HCT116 (cell line): ENCODE measurements around the gene SPTBN4. TPM values are rescaled to one million over a fixed set of nuclear protein-coding genes. Genes with fewer than 3 reads are reported as not detected.

Experiments
- ATAC-seq: fragments of 200-7000 bp; cut with Tn5 transposase; 2 replicates; pipeline ENCODE4 v1.9.1; 2020; ENCODE audit warnings: mild to moderate bottlenecking, moderate library complexity
- BruUV-seq: library from RNA; stranded (reverse); fragments of 400-500 nt; replicated peaks from 2 replicates; lab custom pipeline; 2021; lab: Mats Ljungman, UMichigan
- CTCF ChIA-PET: fragments of 300-600 bp; sonication (Branson Sonifier 250); formaldehyde crosslinking; loops from one replicate; lab custom pipeline; 2021; ENCODE audit warnings: antibody characterized with exemption; lab: Charles Lee
- POLR2A ChIA-PET: fragments of 300-600, 350-600 bp; sonication (Branson Sonifier 250); formaldehyde crosslinking; loops from one replicate; lab custom pipeline; 2021; ENCODE audit warnings: antibody characterized with exemption; lab: Charles Lee
- RAD21 ChIA-PET, 2 experiments: fragments of 300-600 bp; sonication (Branson Sonifier 250); formaldehyde crosslinking; loops; one replicate each; lab custom pipeline; 2023; ENCODE audit warnings: low total read pairs in 2 of 2; ENCODE audit not compliant: uncharacterized antibody in 2 of 2, unreplicated experiment in 2 of 2, low non-redundant PET in 1 of 2; lab: Charles Lee
- DNase-seq: peaks from one replicate; pipeline ENCODE4 v3.0.0-alpha.2; 2010; ENCODE audit warnings: low read depth, low spot score
- H2AFZ ChIP-seq: fragments of 200-600 bp; shearing (Covaris generic), sonication (generic); 2 replicates; pipeline ENCODE4 v1.6.1; 2017; ENCODE audit warnings: low read depth, mixed run types, mixed read lengths, antibody characterized with exemption, low read length; ENCODE audit not compliant: poor library complexity, severe bottlenecking
- H3K27ac ChIP-seq: 2 replicates; pipeline ENCODE4 v1.5.1; 2012; ENCODE audit warnings: low read depth, low read length
- H3K27me3 ChIP-seq: fragments of 200-600 bp; sonication (generic); 2 replicates; pipeline ENCODE4 v1.6.1; 2016; ENCODE audit warnings: mixed run types, low read length, mixed read lengths; ENCODE audit not compliant: insufficient read depth
- H3K36me3 ChIP-seq, 2 experiments: fragments of 200-500 bp in 1 of 2; fragments of 200-600 bp in 1 of 2; sonication (Bioruptor generic) in 1 of 2; sonication (generic) in 1 of 2; 2 replicates each; pipeline versions ENCODE4 v1.5.1 to v1.6.1; 2014 to 2016; ENCODE audit warnings: low read length in 2 of 2, inconsistent platforms in 1 of 2, mixed read lengths in 1 of 2, mixed run types in 1 of 2; ENCODE audit not compliant: insufficient read depth in 2 of 2, control insufficient read depth in 1 of 2
- H3K4me1 ChIP-seq, 2 experiments: fragments of 200-600 bp in 1 of 2; sonication (generic) in 1 of 2; 2 replicates each; pipeline versions ENCODE4 v1.5.1 to v1.6.1; 2012 to 2017; ENCODE audit warnings: low read length in 2 of 2, inconsistent platforms in 1 of 2, mild to moderate bottlenecking in 1 of 2, mixed read lengths in 1 of 2, mixed run types in 1 of 2, moderate library complexity in 1 of 2; ENCODE audit not compliant: insufficient read depth in 2 of 2, control insufficient read depth in 1 of 2
- H3K4me2 ChIP-seq: fragments of 200-600 bp; sonication (generic); 2 replicates; pipeline ENCODE4 v1.6.1; 2017; ENCODE audit warnings: mixed run types, low read length, mixed read lengths
- H3K4me3 ChIP-seq, 2 experiments: fragments of 200-600 bp in 1 of 2; sonication (generic) in 1 of 2; replicated peaks in 1 of 2; 2 replicates each; pipeline ENCODE4 v1.5.1; 2011 to 2016; ENCODE audit warnings: low read length in 2 of 2, control low read depth in 1 of 2, low read depth in 1 of 2, mild to moderate bottlenecking in 1 of 2, mixed read lengths in 1 of 2, mixed run types in 1 of 2
- H3K79me2 ChIP-seq: fragments of 200-600 bp; sonication (generic); 2 replicates; pipeline ENCODE4 v1.6.1; 2017; ENCODE audit warnings: mild to moderate bottlenecking, mixed run types, low read length, moderate library complexity, mixed read lengths; ENCODE audit not compliant: insufficient read depth
- H3K9ac ChIP-seq: fragments of 200-600 bp; sonication (generic); 2 replicates; pipeline ENCODE4 v1.6.1; 2016; ENCODE audit warnings: low read length, mixed read lengths
- H3K9me2 ChIP-seq: fragments of 200-600 bp; sonication (generic), shearing (Covaris generic); 2 replicates; pipeline ENCODE4 v1.6.1; 2017; ENCODE audit warnings: mixed run types, mild to moderate bottlenecking, moderate library complexity; ENCODE audit not compliant: insufficient read depth
- H3K9me3 ChIP-seq, 2 experiments: fragments of 200-500 bp in 1 of 2; fragments of 200-600 bp in 1 of 2; sonication (Bioruptor generic) in 1 of 2; sonication (generic) in 1 of 2; 2 replicates each; pipeline ENCODE4 v1.6.1; 2014 to 2017; ENCODE audit warnings: low read length in 2 of 2, mixed read lengths in 2 of 2, inconsistent platforms in 1 of 2, low read depth in 1 of 2, mild to moderate bottlenecking in 1 of 2, mixed run types in 1 of 2, moderate library complexity in 1 of 2; ENCODE audit not compliant: control insufficient read depth in 1 of 2, insufficient read depth in 1 of 2
- H4K20me1 ChIP-seq: fragments of 200-600 bp; sonication (generic), shearing (Covaris generic); 2 replicates; pipeline ENCODE4 v1.6.1; 2017; ENCODE audit warnings: mixed run types, mild to moderate bottlenecking, moderate library complexity; ENCODE audit not compliant: insufficient read depth
- CBX3 ChIP-seq: IDR thresholded peaks from 2 replicates; pipeline ENCODE4 v1.6.1; 2012; ENCODE audit warnings: low read depth
- CEBPB ChIP-seq: IDR thresholded peaks from 2 replicates; pipeline ENCODE4 v1.6.1; 2012; ENCODE audit warnings: low read depth
- ELF1 ChIP-seq: IDR thresholded peaks from 2 replicates; pipeline ENCODE4 v1.6.1; 2012; ENCODE audit warnings: low read depth, borderline replicate concordance
- EZH2 ChIP-seq: fragments of 200-600 bp; sonication (generic); IDR thresholded peaks from 2 replicates; pipeline ENCODE4 v1.6.1; 2017; ENCODE audit warnings: antibody characterized with exemption, mixed run types
- EZH2phosphoT487 ChIP-seq: fragments of 200-600 bp; IDR thresholded peaks from 2 replicates; pipeline ENCODE4 v1.6.1; 2018; ENCODE audit warnings: antibody characterized with exemption, borderline replicate concordance
- FOSL1 ChIP-seq: IDR thresholded peaks from 2 replicates; pipeline ENCODE4 v1.6.1; 2012; ENCODE audit warnings: low read depth
- MAX ChIP-seq: IDR thresholded peaks from 2 replicates; pipeline ENCODE4 v1.6.1; 2012
- RAD21 ChIP-seq: IDR thresholded peaks from 2 replicates; pipeline ENCODE4 v1.6.1; 2012; ENCODE audit warnings: low read depth, mild to moderate bottlenecking
- SP1 ChIP-seq: IDR thresholded peaks from 2 replicates; pipeline ENCODE4 v1.6.1; 2012; ENCODE audit warnings: low read depth
- TCF7L2 ChIP-seq: IDR thresholded peaks from 2 replicates; pipeline ENCODE4 v1.7.0; 2011; ENCODE audit warnings: borderline replicate concordance, inconsistent platforms; ENCODE audit not compliant: insufficient read depth, insufficient read length; ENCODE audit errors: extremely low read depth
- ZFX ChIP-seq: fragments of 450-650 bp; IDR thresholded peaks from 2 replicates; pipeline ENCODE4 v1.6.1; 2017
- intact Hi-C: fragments of 100-400 bp; cut with micrococcal nuclease; formaldehyde crosslinking; loops from 2 replicates; pipeline ENCODE4 v1.10.0; 2022
- total RNA-seq: library from RNA; stranded (reverse); gene quantifications from one replicate; pipeline ENCODE4 v1.2.1, GENCODE V29; 2021; ENCODE audit not compliant: unreplicated experiment
- TF ChIP-seq, protein P1 (sequence below), 3 experiments: fragments of 200-600 bp in 1 of 3; sonication (generic) in 1 of 3; IDR thresholded peaks in 2 of 3; conservative IDR thresholded peaks in 1 of 3; 2 replicates each; pipeline ENCODE4 v1.5.1; 2012 to 2017; ENCODE audit warnings: low read depth in 2 of 3, low read length in 2 of 3, antibody characterized with exemption in 1 of 3, borderline replicate concordance in 1 of 3, control low read depth in 1 of 3, mild to moderate bottlenecking in 1 of 3, mixed read lengths in 1 of 3, mixed run types in 1 of 3, moderate library complexity in 1 of 3; ENCODE audit not compliant: insufficient read depth in 1 of 3

SPTBN4 gene
- total RNA-seq, 1 experiment from 2014 or later: 4.6 TPM

DNA sequence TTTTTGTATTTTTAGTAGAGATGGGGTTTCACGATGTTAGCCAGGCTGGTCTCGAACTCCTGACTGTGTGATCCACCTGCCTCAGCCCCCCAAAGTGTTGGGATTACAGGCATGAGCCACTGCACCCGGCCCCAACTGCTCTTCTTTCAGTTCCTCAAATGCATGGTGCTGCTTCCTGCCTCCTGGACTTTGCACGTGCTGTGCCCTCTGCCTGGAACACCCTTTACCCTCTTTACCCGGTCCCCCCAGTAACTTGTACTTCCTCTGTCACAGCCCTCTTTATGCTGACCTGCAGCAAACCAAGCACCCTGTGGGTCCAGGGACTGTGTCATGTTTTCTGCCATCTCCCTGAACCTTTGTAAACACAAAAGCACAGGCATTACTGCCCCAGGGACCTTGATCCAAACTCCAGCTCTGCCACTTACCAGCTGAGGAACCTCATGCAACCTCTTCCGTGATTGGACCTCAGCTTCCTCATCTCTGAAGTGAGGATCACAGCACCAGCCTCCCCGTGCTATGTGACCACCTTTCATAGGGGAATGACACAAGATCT is 5.1 kb upstream of the SPTBN4 start:
- Histone ChIP-seq H2AFZ (no peak overlapping the region), H4K20me1 (no peaks in the 10 kb centered on the region), H3K27me3 (no peaks in the 10 kb centered on the region), H3K4me2 (no peak overlapping the region), H3K9me2 (no peaks in the 10 kb centered on the region), H3K9ac (no peak overlapping the region), H3K27ac (no peak overlapping the region), H3K36me3 (peaks cover 3% of the 10 kb centered on the region in 2 experiments; a peak in 2 of 4 replicates), H3K9me3 (no peaks in the 10 kb centered on the region), H3K4me3 (no peak overlapping the region), H3K79me2 (peaks cover 22% of the 10 kb centered on the region; the same call in 1 of the 2 replicates), H3K4me1 (peaks cover 13 to 34% of the 10 kb centered on the region in 2 experiments)
- BruUV-seq: no TSS peak
- ChIA-PET CTCF (interaction anchor here (1.4 kb wide), 1 partner anchor 62 kb away, joined by 3 read pairs; no protein-coding TSS in a partner anchor), RAD21 (no interaction called here), POLR2A (no interaction called here)
- TF ChIP-seq ZFX (no peak), EZH2 (no peak), TCF7L2 (no peak), SP1 (no peak), ELF1 (no peak), EZH2phosphoT487 (no peak), CEBPB (no peak), MAX (no peak), CBX3 (no peak), RAD21 (no peak), FOSL1 (no peak)
- TF ChIP-seq, protein P1, sequence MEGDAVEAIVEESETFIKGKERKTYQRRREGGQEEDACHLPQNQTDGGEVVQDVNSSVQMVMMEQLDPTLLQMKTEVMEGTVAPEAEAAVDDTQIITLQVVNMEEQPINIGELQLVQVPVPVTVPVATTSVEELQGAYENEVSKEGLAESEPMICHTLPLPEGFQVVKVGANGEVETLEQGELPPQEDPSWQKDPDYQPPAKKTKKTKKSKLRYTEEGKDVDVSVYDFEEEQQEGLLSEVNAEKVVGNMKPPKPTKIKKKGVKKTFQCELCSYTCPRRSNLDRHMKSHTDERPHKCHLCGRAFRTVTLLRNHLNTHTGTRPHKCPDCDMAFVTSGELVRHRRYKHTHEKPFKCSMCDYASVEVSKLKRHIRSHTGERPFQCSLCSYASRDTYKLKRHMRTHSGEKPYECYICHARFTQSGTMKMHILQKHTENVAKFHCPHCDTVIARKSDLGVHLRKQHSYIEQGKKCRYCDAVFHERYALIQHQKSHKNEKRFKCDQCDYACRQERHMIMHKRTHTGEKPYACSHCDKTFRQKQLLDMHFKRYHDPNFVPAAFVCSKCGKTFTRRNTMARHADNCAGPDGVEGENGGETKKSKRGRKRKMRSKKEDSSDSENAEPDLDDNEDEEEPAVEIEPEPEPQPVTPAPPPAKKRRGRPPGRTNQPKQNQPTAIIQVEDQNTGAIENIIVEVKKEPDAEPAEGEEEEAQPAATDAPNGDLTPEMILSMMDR (IDR thresholded peaks at IDR 0.05 in 2 of 3, conservative IDR thresholded peaks at IDR 0.05 in 1 of 3; ENCODE audit: borderline replicate concordance in 1 of 3, insufficient read depth in 1 of 3, low read depth in 2 of 3, low read length in 2 of 3): no peak
- ATAC-seq (no peak), DNase-seq (no peak)
- intact Hi-C loops: no loop called here
